Esophagus squamous epithelium (tissue), 5 donors: ENCODE measurements around the gene KRT86. TPM values are rescaled to one million over a fixed set of nuclear protein-coding genes. Genes with fewer than 3 reads are reported as not detected.
A peak's percentile ranks its signal among the peaks of the same experiment; 100 is the strongest.

Source experiments
- DNase-seq: peaks from one replicate; lab custom pipeline; 2025; lab: John Stamatoyannopoulos, UW
- H3K27ac ChIP-seq, 4 donors: fragments of 200-600 bp; sonication (generic); one replicate each; pipeline ENCODE4 v1.5.1; 2016 to 2019; ENCODE audit warnings: mild to moderate bottlenecking in 1 of 4
- H3K27me3 ChIP-seq, 4 donors: fragments of 200-600 bp; sonication (generic); 1 replicate in 3 of 4; 2 replicates in 1 of 4; pipeline versions ENCODE4 v1.5.1 to v1.6.0; 2017 to 2021; ENCODE audit warnings: antibody characterized with exemption in 1 of 4
- H3K36me3 ChIP-seq, 3 donors: fragments of 200-600 bp; sonication (generic); one replicate each; pipeline ENCODE4 v1.5.1; 2016 to 2019
- H3K4me1 ChIP-seq, 3 donors: fragments of 200-600 bp; sonication (generic); one replicate each; pipeline ENCODE4 v1.5.1; 2017 to 2019
- H3K4me3 ChIP-seq, 4 donors: fragments of 200-600 bp; sonication (generic); 1 replicate in 3 of 4; 2 replicates in 1 of 4; pipeline ENCODE4 v1.5.1; 2016 to 2019; ENCODE audit warnings: mild to moderate bottlenecking in 2 of 4, moderate library complexity in 1 of 4
- H3K9me3 ChIP-seq, 3 donors: fragments of 200-600 bp; sonication (generic); one replicate each; pipeline ENCODE4 v1.5.1; 2016 to 2019
- CTCF ChIP-seq, 6 experiments: fragments of 450-650 bp in 4 of 6; fragments of 200-600 bp in 2 of 6; sonication (generic) in 2 of 6; IDR thresholded peaks; one replicate each; pipeline ENCODE4 v1.5.1; 2016 to 2019; ENCODE audit warnings: antibody characterized with exemption in 6 of 6, mild to moderate bottlenecking in 4 of 6, moderate library complexity in 4 of 6
- POLR2A ChIP-seq, 4 donors: fragments of 450-650 bp; IDR thresholded peaks; one replicate each; pipeline ENCODE4 v1.6.1; 2017; ENCODE audit warnings: antibody characterized with exemption in 4 of 4, mild to moderate bottlenecking in 4 of 4, moderate library complexity in 3 of 4
- WGBS, 2 donors: methylation state at CpG; one replicate each; pipeline ENCODE4 v1.1.5; 2018; 5-methylcytosine and 5-hydroxymethylcytosine counted together
- intact Hi-C: fragments of 100-400 bp; cut with DNase I; formaldehyde crosslinking; loops from one replicate; pipeline ENCODE4 v1.15.0; 2022
- total RNA-seq, 4 donors: library from RNA; depleted of rRNA; stranded (reverse); fragments of >200 nt; gene quantifications; one replicate each; pipeline ENCODE4 v1.1.0, GENCODE V29; 2016
- donor health status: DM: yes; HTN: yes; CAD: no.

Gene KRT86
- total RNA-seq, 4 donors from 2014 or later = not detected

- Histone ChIP-seq H3K36me3 (no peaks in the 10 kb centered on the region), H3K4me1 (peaks cover 28 to 74% (median 30%) of the 10 kb centered on the region in 3 donors), H3K4me3 (peak overlapping the region in 1 of 4 donors; percentile 56), H3K9me3 (no peaks in the 10 kb centered on the region), H3K27ac (peak overlapping the region in 3 of 4 donors; percentile 17 to 75 (median 65)), H3K27me3 (peaks cover 0 to 53% (median 0%) of the 10 kb centered on the region in 4 donors)
- 53 to 74% methylated on average over 11 of the region's 12 CpGs for WGBS, 2 donors
- TF ChIP-seq POLR2A (IDR thresholded peaks at IDR 0.05) = no peak
- TF ChIP-seq CTCF (IDR thresholded peaks at IDR 0.05) = no peak
- intact Hi-C loops = no loop called here
- no peak for DNase-seq
Measured at GRCh38 chr12:52232203-52232673, 42.2 kb upstream of the KRT86 start.

GRCh38 chr12:52232674-52233461 lies 41.6 kb upstream of the KRT86 start, which contains the start of gene KRT7:
TSS of gene KRT7 (plus strand) at chr12:52233243. CDS start at chr12:52233297, 54 bp downstream.
- peaks cover 28 to 78% (median 30%) of the 10 kb centered on the region in 3 donors for H3K4me1 ChIP-seq
- intact Hi-C loops = no loop called here
- H3K9me3 ChIP-seq = no peaks in the 10 kb centered on the region
- peak within 1 kb of the TSS; percentile 7 to 56 (median 34) for H3K4me3 ChIP-seq
- peak in 1 of 4 donors; percentile 31 for TF ChIP-seq POLR2A (IDR thresholded peaks at IDR 0.05)
- TF ChIP-seq CTCF (IDR thresholded peaks at IDR 0.05) = no peak
- peaks cover 0 to 53% (median 0%) of the 10 kb centered on the region in 4 donors for H3K27me3 ChIP-seq
- no peaks in the 10 kb centered on the region for H3K36me3 ChIP-seq
- 18 to 52% methylated on average over 7 to 23 of the region's 58 CpGs for WGBS, 2 donors
- peak within 1 kb of the TSS in 3 of 4 donors; percentile 58 to 75 (median 65) for H3K27ac ChIP-seq
- DNase-seq = no peak

- H3K27ac ChIP-seq = peak overlapping the region in 3 of 4 donors; percentile 17 to 65 (median 62)
- no peak for DNase-seq
- intact Hi-C loops = no loop called here
Measured at GRCh38 chr12:52233462-52234207, 40.8 kb upstream of the KRT86 start.

GRCh38 chr12:52234223-52234810 lies 40.1 kb upstream of the KRT86 start:
- Histone ChIP-seq H3K27ac (peak overlapping the region in 3 of 4 donors; percentile 37 to 62 (median 58)), H3K9me3 (no peaks in the 10 kb centered on the region), H3K36me3 (no peaks in the 10 kb centered on the region), H3K27me3 (peaks cover 0 to 46% (median 0%) of the 10 kb centered on the region in 4 donors), H3K4me3 (peak overlapping the region in 3 of 4 donors; percentile 29 to 56 (median 39)), H3K4me1 (peaks cover 28 to 79% (median 30%) of the 10 kb centered on the region in 3 donors)
- TF ChIP-seq CTCF (IDR thresholded peaks at IDR 0.05) = no peak
- no peak for TF ChIP-seq POLR2A (IDR thresholded peaks at IDR 0.05)
- WGBS, 2 donors = 81 to 85% methylated on average over 7 to 9 of the region's 10 CpGs
- intact Hi-C loops = no loop called here
- no peak for DNase-seq

More at GRCh38 chr12:52233462-52234207, 40.8 kb upstream of the KRT86 start:
- Histone ChIP-seq H3K9me3 (no peaks in the 10 kb centered on the region), H3K36me3 (no peaks in the 10 kb centered on the region), H3K27me3 (peaks cover 0 to 53% (median 0%) of the 10 kb centered on the region in 4 donors), H3K4me3 (peak overlapping the region; percentile 7 to 56 (median 34)), H3K4me1 (peaks cover 28 to 78% (median 30%) of the 10 kb centered on the region in 3 donors)
- WGBS, 2 donors = 26 to 44% methylated on average over 15 to 18 of the region's 40 CpGs
- TF ChIP-seq CTCF (IDR thresholded peaks at IDR 0.05) = no peak
- TF ChIP-seq POLR2A (IDR thresholded peaks at IDR 0.05) = no peak
